GM19193 (cell line): ENCODE measurements around the gene CEP72.

Experiments used
- POLR2A ChIP-seq: IDR thresholded peaks from 4 replicates; pipeline ENCODE4 v1.6.1; 2011; ENCODE audit not compliant: insufficient read depth, insufficient read length; ENCODE audit errors: extremely low read depth

CEP72 gene

DNA sequence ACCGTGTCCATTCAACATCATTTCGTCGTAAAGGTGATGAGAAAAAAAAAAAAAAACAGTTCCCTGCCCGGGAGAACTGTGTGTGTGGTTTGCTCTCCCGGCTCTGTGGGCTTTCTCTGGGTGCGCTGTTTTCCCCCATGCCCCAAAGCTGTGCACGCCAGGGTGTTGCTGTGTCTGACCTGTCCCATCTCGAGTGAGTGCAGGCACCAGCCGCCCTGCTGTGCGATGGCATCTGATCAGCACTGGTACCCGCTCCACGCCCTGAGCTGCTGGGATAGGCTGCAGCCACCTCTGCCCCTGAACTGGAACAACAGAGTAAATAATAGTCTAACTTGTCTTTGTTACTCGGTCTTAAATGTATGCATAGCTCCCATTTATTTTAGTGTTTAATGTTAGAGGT is 33.3 kb downstream of the CEP72 start:
- TF ChIP-seq POLR2A = no peak

DNA sequence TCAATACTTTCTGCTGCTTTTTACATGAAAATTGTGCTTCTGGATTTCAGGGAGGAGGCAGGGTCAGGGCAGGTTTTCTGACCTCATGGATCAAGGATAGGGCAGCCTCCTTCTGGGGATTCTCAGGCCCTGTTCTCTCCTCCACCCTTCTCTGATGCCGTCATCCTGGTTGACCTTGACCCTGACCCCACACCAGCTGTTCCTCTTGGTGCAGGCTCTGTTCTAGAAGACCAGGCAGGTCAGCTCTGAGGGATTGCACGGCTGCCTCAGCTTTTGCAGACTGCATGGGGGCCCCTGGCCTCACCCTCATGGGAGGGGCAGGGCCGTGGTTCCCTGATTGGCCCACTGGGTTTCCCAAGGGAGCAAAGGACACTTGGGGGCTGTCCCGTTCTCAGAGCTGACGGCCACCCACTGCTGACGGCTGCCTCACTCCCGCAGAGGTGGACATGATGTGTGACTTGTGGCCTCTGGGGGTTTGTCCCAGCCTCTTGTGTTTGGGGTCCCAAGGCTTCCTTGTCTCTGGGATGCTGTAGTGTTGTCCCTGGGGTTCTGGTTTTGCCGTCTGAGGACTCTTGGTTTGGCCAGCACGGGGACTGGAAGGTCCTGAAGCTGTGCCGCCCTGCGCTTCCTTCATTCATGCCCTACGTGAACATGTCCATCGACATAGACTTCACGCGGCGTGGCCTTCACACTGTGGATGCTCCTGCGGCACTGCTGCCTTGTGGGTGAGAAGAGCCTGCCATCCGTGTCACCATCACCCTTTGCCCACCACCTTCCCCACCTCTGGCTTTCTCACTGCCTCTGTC is 34.5 kb downstream of the CEP72 start:
- no peak for TF ChIP-seq POLR2A

DNA sequence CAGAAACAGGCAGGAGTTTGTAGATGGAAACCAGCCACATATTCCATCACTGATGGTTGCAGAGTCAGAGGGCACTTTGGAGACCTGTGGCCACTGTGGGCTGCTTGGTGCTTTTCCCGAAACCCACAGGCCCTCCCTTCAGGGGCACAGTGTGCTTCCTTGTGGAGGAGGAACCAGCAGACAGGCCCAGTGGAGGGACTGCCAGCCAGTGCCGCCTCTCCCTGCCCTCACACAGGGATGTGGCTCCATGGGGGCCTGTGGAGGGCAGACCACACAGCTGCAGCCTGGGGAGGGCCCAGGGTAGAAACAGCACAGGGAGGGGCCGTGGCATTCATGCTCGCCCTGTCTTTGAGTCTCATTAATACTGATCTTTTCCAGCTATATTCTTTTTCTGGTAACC is 35.2 kb downstream of the CEP72 start:
- no peak for TF ChIP-seq POLR2A

DNA sequence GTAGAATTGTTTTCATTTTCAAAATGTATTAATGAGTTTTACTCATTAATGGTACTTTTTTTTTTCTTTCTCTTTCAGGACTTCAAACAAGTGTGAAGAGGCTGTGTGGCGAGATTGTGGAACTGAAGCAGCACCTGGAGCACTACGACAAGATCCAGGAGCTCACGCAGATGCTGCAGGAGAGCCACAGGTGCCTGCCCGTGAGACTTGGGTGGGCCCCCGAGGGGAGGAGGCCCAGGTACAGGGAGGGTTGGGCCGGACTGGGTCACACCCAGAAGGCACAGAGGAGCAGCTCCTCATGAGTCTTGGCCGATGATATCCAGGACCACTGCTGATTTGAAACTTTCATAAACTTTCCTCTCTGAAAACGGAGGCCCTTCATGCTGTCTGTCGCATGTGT is 35.6 kb downstream of the CEP72 start:
- TF ChIP-seq POLR2A = no peak

DNA sequence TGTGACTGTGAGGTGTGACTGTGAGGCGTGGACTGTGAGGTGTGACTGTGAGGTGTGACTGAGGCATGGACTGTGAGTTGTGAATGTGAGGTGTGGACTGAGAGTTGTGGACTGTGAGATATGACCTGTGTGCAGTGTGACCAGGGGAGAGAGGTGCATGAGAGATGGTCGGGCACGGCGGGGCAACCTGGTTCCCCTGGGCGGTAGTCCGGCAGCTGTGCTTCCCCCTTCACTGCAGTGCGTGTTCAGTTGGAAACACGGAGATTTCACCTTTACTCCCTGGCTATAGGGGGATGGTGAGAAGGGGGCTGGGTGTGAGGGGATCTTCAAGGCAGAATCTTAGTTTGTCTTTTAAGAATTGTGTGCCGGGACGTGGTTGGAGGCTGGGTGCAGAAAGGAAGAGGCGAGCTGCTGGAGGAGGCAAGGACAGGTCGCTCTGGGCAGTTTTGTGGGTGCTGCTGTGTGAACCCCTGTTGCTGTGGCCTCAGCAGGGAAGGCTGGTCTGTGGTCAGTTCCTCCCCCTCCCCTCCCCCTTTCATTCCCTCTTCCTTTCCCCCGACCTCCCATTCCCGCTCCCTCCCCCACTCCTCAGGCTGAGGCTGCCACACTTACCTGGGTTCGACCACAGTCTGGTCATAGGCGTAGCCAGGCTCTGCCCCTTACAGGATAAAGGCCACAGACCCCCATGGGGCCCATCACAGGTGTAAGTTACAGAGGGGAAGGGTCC is 39.3 kb downstream of the CEP72 start:
- TF ChIP-seq POLR2A = no peak

DNA sequence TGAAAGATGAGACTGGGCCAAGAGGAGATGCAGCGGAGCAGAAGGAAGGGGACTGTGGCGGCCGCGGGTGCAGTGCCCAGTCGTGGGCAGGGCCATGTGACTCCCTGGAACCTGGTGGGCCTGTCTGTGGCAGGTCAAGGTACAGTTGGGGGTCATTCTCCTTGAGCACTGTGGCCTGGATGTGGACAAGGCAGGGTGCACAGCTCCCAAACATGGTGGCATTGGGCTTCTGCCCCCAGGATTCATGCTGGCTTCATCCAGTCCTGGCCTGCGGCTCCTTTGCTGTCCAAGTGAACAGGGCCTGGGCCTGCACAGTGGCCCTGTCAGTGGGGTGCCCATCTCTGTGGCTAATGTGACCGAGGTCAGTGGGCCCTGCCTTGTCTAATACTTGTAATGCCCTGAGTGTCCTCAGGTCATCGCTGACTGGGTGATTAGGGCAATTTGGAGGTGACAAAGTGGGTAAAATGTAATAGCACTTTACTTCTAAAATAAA is 39.9 kb downstream of the CEP72 start:
- no peak for TF ChIP-seq POLR2A

DNA sequence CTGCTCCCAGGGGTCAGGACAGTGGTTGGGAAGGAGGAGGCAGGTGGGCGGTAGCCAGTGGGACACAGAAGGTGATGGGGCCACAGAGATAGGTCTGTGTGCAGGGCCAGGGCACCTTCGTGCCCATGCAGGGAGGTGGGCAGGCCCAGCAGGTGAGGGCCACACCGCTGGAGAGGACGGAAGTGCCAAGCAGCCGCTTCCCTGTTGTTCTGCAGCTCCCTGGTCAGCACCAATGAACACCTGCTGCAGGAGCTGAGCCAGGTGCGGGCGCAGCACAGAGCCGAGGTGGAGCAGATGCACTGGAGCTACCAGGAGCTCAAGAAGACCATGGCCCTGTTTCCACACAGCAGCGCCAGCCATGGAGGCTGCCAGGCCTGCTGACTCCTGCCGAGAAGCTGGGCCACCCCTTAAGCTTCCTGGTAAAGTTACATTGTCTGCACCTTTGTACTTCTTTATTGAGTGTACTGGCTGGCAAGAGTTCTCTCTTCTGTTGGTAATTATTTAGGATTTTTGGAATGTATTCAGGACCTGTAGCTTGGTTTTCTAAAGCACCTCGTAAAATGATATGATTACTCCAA is 40.7 kb downstream of the CEP72 start:
- no peak for TF ChIP-seq POLR2A

DNA sequence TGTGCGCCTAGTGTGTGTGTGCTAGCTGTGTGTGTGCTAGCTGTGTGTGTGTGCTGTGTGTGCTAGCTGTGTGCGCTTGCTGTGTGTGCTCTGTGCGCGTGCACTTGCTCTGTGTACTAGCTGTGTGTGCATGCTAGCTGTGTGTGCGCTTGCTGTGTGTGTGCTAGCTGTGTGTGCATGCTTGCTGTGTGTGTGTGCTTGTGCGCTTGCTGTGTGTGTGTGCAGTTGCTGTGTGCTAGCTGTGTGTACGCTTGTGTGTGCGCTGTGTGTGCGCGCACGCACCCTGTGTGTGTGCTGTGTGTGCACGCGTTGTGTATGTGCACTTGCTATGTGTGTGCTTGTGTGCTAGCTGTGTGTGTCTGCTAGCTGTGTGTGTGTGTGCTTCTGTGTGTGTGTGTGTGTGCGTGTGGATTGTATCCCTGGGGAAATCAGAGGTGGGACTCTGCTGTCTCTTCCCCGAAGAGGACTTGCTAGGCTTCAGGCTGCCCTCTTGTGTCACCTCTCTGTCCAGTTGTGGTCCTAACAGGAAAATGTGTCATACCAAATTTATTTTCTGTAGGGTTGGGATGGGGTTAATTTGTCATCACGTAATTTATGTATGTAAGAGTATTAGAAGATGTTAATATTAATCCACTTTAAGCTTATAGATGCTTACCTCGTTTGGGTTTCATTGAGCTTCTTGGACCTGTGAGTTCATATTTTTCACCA is 42.1 kb downstream of the CEP72 start:
- no peak for TF ChIP-seq POLR2A

DNA sequence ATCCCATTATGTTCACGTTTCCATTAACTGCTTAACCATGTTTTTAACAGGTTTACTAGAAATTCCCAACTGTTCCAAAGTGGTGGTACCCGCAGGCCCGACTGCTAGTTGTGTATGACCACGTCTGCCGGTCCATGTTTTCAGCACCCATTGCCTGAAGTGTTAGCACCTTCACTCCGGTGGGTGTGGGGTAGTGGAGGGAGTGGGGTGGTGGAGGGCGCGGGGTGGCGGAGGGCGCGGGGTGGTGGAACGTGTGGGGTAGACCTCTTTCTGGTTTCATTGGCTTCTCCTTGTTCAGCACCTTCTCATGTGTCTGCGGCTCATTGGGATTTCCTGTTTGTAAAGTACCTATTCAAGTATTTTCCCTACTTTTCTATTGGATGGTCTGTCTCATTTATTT is 43.3 kb downstream of the CEP72 start:
- TF ChIP-seq POLR2A = no peak

DNA sequence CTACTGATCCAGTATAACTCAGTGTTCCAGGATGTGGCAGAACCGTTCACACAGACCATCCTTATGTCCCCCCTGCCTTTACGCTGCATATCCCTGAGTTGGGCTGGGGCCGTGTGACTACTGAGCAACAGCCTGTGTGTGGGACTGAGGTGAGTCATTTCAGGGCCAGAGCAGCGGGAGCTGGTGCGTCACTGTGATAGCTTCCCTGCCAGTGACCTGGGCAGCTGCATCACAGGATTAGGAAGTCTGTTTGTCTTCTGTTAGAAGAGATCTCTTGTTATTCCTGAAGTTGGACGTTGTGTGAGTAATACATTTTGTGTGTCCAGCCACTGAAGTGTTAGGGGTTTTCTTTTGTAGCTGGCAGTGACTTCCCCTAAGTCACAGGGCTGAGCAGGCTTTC is 45.4 kb downstream of the CEP72 start:
- TF ChIP-seq POLR2A = no peak

DNA sequence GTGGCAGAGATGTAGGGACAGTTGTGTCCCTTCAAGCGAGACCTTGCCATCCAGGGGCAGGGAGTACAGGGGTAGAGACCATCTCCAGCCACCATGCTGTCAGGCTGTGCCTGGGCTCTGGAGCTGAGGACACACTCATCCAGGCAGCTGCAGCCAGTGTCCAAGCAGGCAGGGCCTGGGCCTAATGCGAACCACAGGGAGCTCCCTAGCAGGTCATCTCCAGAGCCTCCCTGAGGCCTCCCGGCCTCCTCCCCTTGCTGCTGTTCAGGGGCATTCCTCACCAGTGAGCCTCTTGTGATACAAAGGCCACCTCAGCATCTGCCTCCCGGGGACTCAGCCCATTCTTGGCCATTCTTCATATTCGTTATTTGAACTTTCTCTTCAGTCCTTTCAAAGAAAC is 46.0 kb downstream of the CEP72 start:
- TF ChIP-seq POLR2A = no peak

DNA sequence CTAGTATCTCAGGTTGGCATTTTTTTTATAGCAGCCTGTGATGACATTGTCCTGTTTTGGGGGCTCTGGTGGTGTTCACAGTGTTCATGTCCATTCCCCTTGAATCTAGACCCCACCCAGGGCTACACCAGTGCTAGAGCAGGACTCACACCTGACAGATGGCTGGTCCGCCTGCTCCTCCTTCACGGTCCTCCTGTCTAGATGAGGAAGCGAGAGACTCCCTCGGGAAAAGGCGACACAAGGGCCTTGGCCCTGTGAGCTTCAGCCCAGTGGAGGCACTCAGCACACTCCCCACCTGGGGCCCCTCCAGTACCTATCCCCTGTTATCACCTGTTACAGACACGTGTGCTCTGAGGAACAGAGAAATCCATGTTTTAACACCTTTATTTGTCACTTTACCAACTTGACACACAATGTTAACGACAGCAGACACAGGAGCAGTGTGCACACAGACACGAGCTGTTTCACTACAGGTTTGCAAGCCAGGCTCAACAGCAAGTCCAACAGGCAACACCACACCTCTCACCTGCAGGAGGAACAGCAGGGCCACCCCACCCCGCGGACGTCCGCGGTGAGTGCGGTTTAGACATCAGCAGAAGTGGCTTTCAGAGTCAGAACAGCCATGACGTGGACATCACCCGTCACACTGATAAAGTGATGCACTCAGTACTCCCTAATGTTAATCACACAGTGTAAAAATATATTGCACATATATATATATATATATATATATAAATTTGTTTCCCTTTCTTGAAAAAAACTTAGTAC is 47.5 kb downstream of the CEP72 start:
- TF ChIP-seq POLR2A = no peak

DNA sequence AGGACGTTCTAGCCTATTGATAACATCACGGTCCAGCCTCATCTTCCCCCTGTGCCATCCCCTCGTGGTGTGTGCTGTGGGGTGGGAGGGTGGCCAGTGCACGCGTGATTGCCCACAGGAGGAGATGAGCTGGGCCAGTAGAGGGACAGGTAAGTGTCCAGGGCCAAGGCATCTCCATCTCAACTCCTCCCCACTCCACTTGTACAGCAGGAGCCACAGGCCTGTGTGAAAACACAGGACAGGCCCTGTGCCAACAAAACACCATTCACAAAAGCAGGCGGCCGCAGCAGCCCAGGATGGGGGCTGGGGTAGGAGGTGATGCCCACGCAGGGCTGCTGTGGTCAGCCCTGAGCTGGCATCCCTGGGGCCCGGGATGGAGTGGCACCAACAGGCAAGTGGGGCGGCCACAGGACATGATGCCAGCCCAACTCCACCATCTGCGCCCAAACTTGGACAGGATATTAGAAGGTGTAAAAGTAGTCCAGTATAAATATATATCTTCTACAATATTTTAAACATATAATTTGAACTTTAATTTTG is 48.4 kb downstream of the CEP72 start:
- no peak for TF ChIP-seq POLR2A

DNA sequence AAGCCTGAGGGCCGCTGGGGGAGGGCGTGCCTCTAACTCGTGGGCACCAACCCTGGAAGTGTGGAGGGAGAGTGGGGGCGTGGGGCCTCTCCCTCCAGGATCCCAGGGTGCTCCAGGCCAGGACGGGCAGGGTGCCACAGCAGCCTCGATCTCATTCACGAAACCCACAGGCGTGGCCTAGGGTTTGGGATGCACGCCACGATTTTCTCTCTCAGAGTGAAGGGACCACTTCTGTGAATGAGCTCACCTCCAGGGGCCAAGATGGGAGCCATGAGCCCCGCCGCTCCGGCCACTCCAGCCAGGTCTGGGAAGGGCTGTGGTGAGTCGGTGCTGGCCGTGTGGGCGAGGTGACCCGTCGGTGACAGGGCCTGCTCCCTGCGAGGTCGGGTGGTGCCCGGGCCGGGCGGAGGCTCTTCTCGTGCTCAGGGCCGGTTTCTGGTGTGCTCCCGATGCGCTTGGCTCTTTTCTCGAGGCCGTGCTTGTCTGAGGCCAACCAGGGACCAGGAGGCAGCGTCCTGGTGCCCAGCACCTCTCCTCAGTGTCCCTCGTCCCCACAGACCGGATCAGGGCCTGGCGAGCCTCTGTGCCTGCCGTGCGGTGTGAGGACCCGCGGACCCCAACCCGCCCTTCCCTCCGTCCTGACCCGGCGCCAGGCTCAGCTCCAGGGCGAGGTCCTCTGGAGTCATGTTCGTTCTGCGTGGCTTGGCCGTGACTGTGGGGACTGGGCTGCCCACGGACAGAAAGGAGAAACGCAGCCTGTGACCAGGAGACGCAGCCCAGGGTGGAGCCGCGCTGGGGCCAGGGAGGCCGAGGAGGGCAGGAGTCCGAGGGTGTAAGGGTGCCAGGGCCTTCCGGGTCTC is 50.0 kb downstream of the CEP72 start:
- TF ChIP-seq POLR2A = no peak
